Iris pigment epithelial cell (primary cell): ENCODE data around the gene DEDD.

Experiments
- DNase-seq: peaks from one replicate; pipeline ENCODE4 v3.0.0-alpha.2; 2011; ENCODE audit warnings: low read depth

Gene DEDD

GRCh38 chr1:161162806-161163205 is 30.3 kb upstream of the DEDD start:
- DNase-seq: no peak

GRCh38 chr1:161162052-161162451 is 29.6 kb upstream of the DEDD start:
- DNase-seq: no peak

GRCh38 chr1:161161652-161162051 is 29.2 kb upstream of the DEDD start:
- no peak for DNase-seq

GRCh38 chr1:161160671-161161145 is 28.2 kb upstream of the DEDD start:
- no peak for DNase-seq

GRCh38 chr1:161159913-161160243 is 27.4 kb upstream of the DEDD start:
- DNase-seq: no peak

- peak; percentile 87 for DNase-seq
Observed at GRCh38 chr1:161159087-161159912, 26.8 kb upstream of the DEDD start, which contains the start of gene USP21. USP21 (plus strand) TSS chr1:161159500; CDS start chr1:161160641, 1,141 bp downstream.

- DNase-seq: no peak
Observed at GRCh38 chr1:161158316-161159010, 26.0 kb upstream of the DEDD start.

GRCh38 chr1:161157867-161158266 is 25.4 kb upstream of the DEDD start:
- no peak for DNase-seq

- DNase-seq: peak; percentile 96
Observed at GRCh38 chr1:161153682-161154337, 21.3 kb upstream of the DEDD start, which contains the start of gene UFC1. UFC1 (plus strand) TSS chr1:161153978; CDS start chr1:161153998, 20 bp downstream.

- no peak for DNase-seq
Observed at GRCh38 chr1:161153176-161153575, 20.7 kb upstream of the DEDD start.

- no peak for DNase-seq
Observed at GRCh38 chr1:161145832-161146231, 13.4 kb upstream of the DEDD start.

GRCh38 chr1:161140755-161141400 is 8.4 kb upstream of the DEDD start:
- DNase-seq: no peak

GRCh38 chr1:161139766-161140165 is 7.3 kb upstream of the DEDD start:
- peak; percentile 55 for DNase-seq

- no peak for DNase-seq
Observed at GRCh38 chr1:161138431-161138830, 6.0 kb upstream of the DEDD start.

GRCh38 chr1:161137881-161138280 is 5.4 kb upstream of the DEDD start:
- no peak for DNase-seq

GRCh38 chr1:161133220-161133740 is 813 bp upstream of the DEDD start:
- DNase-seq: peak; percentile 22

- DNase-seq: peak; percentile 44
Observed at GRCh38 chr1:161131523-161132409, 701 bp downstream of the DEDD start.

GRCh38 chr1:161130266-161130665 is 2.2 kb downstream of the DEDD start:
- DNase-seq: no peak

- DNase-seq: peak; percentile 6
Observed at GRCh38 chr1:161128591-161129420, 3.7 kb downstream of the DEDD start.

GRCh38 chr1:161127649-161128048 is 4.8 kb downstream of the DEDD start:
- no peak for DNase-seq
